RWPE1 (cell line): ENCODE measurements around the gene POLD4.
A peak's percentile ranks its signal among the peaks of the same experiment; 100 is the strongest.

ENCODE experiments used
- CTCF ChIA-PET: fragments of 350-600 bp; sonication (Branson Sonifier 250); formaldehyde crosslinking; extraction: SDS; loops from one replicate; lab custom pipeline; 2021; lab: Yijun Ruan, JAX
- POLR2A ChIA-PET: fragments of 400-600 bp; formaldehyde crosslinking; extraction: SDS; loops from one replicate; lab custom pipeline; 2020; ENCODE audit warnings: antibody characterized with exemption; ENCODE audit not compliant: low non-redundant PET; lab: Yijun Ruan, JAX
- DNase-seq: peaks from one replicate; pipeline ENCODE4 v3.0.0; 2012; ENCODE audit warnings: low spot score
- H3K27ac ChIP-seq: fragments of 450-650 bp; 2 replicates; pipeline ENCODE4 v1.5.1; 2017
- TF ChIP-seq, protein P1 (sequence below): fragments of 450-650 bp; conservative IDR thresholded peaks from 2 replicates; pipeline ENCODE4 v1.5.1; 2017; ENCODE audit warnings: low read depth, mild to moderate bottlenecking

POLD4 gene

DNA sequence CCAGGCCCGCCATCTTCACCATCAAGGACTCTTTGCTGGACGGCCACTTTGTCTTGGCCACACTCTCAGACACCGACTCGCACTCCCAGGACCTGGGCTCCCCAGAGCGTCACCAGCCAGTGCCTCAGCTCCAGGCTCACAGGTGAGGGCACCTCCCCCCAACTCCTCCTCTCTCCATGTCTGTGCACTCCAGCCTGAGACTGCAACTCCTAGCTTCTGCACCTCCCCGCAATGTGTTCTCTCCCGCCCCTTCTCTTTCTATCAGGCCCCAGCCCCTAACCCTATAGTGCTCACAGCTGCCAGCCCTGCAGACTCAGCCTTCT lies 42.9 kb upstream of the POLD4 start:
- ChIA-PET POLR2A (no interaction called here), CTCF (interaction anchor here (1.6 kb wide), 1 partner anchor 14 kb away, joined by 4 read pairs; no protein-coding TSS in a partner anchor)
- TF ChIP-seq, protein P1, sequence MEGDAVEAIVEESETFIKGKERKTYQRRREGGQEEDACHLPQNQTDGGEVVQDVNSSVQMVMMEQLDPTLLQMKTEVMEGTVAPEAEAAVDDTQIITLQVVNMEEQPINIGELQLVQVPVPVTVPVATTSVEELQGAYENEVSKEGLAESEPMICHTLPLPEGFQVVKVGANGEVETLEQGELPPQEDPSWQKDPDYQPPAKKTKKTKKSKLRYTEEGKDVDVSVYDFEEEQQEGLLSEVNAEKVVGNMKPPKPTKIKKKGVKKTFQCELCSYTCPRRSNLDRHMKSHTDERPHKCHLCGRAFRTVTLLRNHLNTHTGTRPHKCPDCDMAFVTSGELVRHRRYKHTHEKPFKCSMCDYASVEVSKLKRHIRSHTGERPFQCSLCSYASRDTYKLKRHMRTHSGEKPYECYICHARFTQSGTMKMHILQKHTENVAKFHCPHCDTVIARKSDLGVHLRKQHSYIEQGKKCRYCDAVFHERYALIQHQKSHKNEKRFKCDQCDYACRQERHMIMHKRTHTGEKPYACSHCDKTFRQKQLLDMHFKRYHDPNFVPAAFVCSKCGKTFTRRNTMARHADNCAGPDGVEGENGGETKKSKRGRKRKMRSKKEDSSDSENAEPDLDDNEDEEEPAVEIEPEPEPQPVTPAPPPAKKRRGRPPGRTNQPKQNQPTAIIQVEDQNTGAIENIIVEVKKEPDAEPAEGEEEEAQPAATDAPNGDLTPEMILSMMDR: no peak
- H3K27ac ChIP-seq: peak overlapping the region; percentile 94
- no peak for DNase-seq

DNA sequence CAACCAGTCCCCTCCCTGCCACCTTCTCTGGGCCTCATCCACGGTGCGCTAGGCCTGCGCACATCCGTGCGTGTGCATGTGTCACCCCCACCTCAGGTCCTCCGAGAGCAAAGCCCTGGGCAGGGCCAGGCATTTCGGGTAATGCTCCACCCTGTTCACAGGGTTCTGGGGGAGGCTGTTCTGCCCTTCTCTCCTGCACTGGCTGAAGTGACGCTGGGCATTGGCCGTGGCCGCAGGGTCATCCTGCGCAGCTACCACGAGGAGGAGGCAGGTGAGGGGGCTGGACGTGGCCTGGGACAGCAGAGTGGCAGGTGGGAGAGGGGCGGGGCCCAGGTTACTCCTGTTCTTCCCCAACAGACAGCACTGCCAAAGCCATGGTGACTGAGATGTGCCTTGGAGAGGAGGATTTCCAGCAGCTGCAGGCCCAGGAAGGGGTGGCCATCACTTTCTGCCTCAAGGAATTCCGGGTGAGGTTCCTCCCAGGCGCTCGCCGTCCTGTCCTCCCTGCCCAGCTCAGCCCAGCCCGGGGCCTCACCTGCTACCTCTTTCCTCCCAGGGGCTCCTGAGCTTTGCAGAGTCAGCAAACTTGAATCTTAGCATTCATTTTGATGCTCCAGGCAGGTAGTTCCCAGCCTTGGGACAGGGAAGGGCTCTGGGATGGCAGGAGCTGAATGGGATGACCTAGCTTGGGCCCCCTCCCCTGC lies 42.4 kb upstream of the POLD4 start:
- TF ChIP-seq, protein P1: no peak
- DNase-seq: no peak
- H3K27ac ChIP-seq: peak overlapping the region; percentile 94
- ChIA-PET CTCF (interaction anchor here (1.6 kb wide), 1 partner anchor 13 kb away, joined by 4 read pairs; no protein-coding TSS in a partner anchor), POLR2A (no interaction called here)

DNA sequence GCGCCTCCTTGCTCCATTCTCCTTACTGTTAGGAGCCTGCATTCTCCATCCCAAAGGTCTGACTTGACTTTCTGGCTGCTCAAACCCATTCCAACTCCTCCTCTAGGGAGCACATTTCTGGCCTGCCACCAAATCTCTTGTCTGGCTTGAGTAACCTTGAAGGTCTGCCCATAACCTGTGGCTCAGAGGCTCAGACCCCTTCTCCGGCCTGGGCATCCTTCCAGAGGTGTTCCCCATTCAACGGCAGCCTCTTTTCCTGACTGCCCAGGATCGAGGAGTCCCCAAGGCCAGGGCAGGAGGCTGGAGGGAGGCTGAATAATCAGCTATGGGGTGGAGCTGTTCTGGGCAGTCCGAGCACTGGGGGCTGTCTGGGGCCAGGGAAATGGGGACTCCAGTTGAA lies 40.6 kb upstream of the POLD4 start:
- H3K27ac ChIP-seq: peak overlapping the region; percentile 94
- TF ChIP-seq, protein P1: no peak
- no peak for DNase-seq
- POLR2A ChIA-PET: no interaction called here
- CTCF ChIA-PET: interaction anchor here (0.6 kb wide), 1 partner anchor 42 kb away, joined by 3 read pairs; no protein-coding TSS in a partner anchor

DNA sequence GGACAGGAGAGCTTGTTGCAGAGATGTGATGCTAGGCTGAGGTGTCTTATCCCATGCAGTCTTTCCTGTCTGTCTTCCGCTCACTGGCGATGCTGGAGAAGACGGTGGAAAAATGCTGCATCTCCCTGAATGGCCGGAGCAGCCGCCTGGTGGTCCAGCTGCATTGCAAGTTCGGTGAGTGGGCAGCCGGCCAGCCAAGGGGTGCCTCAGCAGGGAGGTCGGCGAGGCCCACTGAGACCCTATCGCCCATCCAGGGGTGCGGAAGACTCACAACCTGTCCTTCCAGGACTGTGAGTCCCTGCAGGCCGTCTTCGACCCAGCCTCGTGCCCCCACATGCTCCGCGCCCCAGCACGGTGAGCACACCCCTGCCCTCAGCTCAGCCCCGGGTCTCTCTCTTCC lies 40.1 kb upstream of the POLD4 start:
- CTCF ChIA-PET: no interaction called here
- POLR2A ChIA-PET: interaction anchor here (0.6 kb wide), 1 partner anchor 8 kb away, joined by 4 read pairs; the partner anchor contains the start of gene PPP1CA
- TF ChIP-seq, protein P1: no peak
- no peak for DNase-seq
- H3K27ac ChIP-seq: peak overlapping the region; percentile 94

DNA sequence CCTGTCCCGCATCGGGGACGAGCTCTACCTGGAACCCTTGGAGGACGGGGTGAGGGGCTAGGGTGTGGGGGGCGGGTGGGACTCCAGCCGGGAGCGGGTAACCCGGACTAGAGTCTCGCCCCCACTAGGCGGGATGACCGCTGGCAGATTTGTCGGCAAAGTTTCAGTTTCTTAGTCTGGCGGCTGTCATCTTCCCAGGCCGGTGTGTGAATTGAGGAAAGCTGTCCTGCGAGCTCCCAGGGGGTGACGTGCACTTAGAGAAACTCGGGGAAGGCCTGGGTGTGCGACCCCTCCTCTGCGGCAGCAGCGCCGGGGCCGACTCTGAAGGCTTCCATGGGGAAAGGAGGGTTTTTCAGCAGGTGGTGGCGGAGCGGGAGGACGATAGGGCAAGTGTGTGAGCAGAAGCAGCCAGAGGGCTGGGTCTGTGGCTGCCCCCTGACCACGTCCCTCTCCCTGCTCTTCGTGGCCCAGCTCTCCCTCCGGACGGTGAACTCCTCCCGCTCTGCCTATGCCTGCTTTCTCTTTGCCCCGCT lies 38.9 kb upstream of the POLD4 start:
- peak overlapping the region; percentile 94 for H3K27ac ChIP-seq
- DNase-seq: no peak
- POLR2A ChIA-PET: interaction anchor here (0.9 to 1.8 kb wide), 3 partner anchors 9 to 113 kb away, joined by 3 to 14 read pairs (median 4); partner anchors contain the start of gene PPP1CA
- CTCF ChIA-PET: interaction anchor here (1.5 to 2.5 kb wide), 2 partner anchors 9 to 10 kb away, joined by 9 to 15 read pairs; partner anchors contain the start of gene PPP1CA
- TF ChIP-seq, protein P1: no peak

DNA sequence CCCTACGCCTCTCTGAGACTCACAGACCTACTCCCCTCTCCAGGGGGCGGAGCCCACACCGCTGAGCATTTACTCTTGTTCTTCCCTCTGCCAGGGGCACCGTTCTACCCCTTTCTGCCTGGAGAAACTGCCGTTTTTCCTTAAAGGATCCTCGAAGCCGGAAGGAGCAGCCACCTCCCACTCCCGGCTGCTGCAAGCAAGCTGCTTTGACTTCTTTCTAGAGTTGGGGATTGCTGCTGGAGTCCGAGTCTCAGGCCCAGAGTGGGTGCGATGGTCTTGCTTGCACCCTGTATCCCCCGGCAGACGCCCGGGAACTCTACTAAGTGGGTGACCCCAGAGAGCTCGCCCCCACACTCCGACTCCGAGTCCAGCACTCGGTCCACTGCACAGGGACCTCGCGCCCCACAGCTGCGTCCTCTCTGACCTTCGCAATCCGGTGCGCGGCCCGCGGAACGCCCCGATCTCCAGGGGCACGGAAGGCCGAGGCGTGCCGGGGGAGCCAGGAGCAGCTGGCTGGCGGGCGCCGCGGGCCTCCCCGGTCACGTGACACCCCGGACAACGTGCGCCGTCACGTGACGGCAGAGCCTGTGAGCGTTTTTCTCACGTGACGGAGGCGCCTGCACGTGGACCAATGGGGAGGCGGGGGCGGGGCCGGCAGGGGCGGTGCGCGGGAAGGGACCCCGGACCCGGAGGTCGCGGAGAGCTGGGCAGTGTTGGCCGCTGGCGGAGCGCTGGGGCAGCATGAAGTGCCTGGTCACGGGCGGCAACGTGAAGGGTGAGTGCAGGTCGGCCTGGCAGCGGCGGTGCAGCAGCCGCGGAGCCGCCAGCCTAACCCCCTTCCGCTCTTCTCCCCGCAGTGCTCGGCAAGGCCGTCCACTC lies 38.2 kb upstream of the POLD4 start, which contains the start of gene RAD9A:
TSS of gene RAD9A (plus strand) at position 683 of the 879 bp plus-strand sequence. CDS start at position 742, 59 bp downstream.
- ChIA-PET POLR2A (interaction anchor here (0.6 to 1.8 kb wide), 5 partner anchors 10 to 187 kb away, joined by 3 to 14 read pairs (median 4); partner anchors contain the start of gene PPP1CA), CTCF (interaction anchor here (0.9 to 2.5 kb wide), 3 partner anchors 9 to 11 kb away, joined by 3 to 15 read pairs (median 9); partner anchors contain the start of gene PPP1CA)
- DNase-seq: peak; percentile 97
- H3K27ac ChIP-seq: peak within 1 kb of the TSS; percentile 94
- TF ChIP-seq, protein P1: no peak
